Astrocyte of the cerebellum (primary cell): ENCODE results near the gene TOGARAM2.

Experiments
- DNase-seq: peaks from one replicate; pipeline ENCODE4 v3.0.0-alpha.2; 2011; ENCODE audit warnings: low read depth
- H3K4me3 ChIP-seq: 2 replicates; pipeline ENCODE4 v1.5.1; 2011; ENCODE audit warnings: mild to moderate bottlenecking, low read depth, low read length, moderate library complexity
- in situ Hi-C: cut with HindIII; loops from 2 replicates; pipeline ENCODE4 v1.10.0; 2017; ENCODE audit warnings: low sequenced_read_pairs
- TF ChIP-seq, protein P1 (sequence below): IDR thresholded peaks from 2 replicates; pipeline ENCODE4 v1.5.1; 2012; ENCODE audit warnings: low read length, low read depth, moderate library complexity, mild to moderate bottlenecking; ENCODE audit errors: missing control alignments

Gene TOGARAM2

DNA sequence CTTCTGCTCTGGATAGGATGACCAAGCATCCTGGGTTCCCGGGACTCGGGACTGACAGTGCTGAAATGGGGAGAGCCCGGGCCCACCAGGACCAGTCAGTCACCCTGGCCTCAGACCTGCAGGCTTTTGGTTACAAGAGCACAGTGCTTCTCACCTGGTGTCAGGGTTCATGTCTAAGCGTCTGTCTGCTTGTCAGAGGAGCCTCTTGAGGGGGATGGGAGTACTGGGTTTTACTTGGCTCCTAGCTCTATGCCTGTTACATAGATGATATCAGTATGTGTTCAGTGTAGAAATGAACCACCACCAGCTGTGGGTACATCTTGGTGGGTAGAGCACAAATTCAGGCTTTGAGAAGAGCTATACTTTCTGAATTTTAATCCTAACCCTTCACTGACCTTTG lies 63.4 kb downstream of the TOGARAM2 start:
- no peak overlapping the region for H3K4me3 ChIP-seq
- TF ChIP-seq, protein P1, sequence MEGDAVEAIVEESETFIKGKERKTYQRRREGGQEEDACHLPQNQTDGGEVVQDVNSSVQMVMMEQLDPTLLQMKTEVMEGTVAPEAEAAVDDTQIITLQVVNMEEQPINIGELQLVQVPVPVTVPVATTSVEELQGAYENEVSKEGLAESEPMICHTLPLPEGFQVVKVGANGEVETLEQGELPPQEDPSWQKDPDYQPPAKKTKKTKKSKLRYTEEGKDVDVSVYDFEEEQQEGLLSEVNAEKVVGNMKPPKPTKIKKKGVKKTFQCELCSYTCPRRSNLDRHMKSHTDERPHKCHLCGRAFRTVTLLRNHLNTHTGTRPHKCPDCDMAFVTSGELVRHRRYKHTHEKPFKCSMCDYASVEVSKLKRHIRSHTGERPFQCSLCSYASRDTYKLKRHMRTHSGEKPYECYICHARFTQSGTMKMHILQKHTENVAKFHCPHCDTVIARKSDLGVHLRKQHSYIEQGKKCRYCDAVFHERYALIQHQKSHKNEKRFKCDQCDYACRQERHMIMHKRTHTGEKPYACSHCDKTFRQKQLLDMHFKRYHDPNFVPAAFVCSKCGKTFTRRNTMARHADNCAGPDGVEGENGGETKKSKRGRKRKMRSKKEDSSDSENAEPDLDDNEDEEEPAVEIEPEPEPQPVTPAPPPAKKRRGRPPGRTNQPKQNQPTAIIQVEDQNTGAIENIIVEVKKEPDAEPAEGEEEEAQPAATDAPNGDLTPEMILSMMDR, result no peak
- in situ Hi-C loops, result no loop called here
- no peak for DNase-seq

DNA sequence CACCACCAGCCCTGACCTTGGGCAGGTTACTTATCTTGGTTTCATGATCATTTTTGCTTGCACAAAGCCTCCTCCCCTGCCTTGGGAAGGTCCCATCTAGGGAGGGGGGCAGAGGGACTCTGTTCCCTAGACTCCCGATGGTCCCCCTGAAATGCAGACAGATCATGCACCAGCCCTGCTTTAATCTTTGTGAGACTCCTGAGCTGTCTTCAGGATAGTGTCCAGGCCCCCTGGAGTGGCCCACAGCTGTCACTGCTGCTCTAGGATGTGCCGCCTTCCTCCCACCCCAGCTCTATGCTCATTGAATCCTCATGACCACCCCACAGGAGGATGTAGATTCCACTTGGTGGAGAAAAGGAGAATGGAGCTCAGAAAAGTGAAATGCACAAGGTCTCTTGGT lies 65.2 kb downstream of the TOGARAM2 start:
- in situ Hi-C loops, result no loop called here
- TF ChIP-seq, protein P1, result no peak
- DNase-seq, result no peak
- no peak overlapping the region for H3K4me3 ChIP-seq

DNA sequence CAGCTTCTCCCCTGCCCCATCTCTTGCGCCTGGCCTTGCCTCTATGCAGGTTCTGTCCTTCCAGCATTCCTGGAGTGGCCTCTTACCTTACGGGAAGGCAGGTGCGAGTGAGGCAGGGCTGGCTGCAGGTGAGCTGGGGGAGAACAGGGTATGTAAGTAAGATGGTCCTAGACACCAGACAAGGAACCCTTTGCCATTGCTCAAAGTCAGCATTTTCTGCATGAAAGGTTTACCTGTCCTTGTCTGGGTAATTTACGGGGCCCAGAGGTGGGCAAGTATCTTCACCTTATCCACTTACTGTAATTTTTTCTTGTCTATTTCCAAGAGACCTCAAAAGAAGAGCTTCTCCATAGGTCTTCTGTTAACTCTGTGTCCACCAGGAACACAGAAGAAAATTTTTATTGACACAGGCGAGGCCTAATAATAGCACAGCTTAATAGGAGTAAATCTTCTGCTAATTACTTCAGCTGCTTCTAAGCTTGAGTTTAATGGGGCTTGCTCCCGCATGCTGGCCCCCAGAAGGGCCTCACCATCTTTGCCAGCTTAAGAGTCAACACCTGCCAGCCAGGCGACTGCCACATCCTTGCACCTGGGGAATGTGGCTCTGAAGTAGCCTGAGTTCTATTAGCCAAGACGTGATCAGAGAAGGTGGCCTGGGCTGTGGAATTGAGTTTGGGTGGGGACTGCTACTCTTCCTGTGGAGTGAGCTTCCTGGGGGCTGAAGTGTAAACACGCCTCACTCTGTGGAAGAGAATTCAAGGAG lies 66.2 kb downstream of the TOGARAM2 start:
- in situ Hi-C loops, result no loop called here
- DNase-seq, result no peak
- TF ChIP-seq, protein P1, result no peak
- H3K4me3 ChIP-seq, result no peak overlapping the region

DNA sequence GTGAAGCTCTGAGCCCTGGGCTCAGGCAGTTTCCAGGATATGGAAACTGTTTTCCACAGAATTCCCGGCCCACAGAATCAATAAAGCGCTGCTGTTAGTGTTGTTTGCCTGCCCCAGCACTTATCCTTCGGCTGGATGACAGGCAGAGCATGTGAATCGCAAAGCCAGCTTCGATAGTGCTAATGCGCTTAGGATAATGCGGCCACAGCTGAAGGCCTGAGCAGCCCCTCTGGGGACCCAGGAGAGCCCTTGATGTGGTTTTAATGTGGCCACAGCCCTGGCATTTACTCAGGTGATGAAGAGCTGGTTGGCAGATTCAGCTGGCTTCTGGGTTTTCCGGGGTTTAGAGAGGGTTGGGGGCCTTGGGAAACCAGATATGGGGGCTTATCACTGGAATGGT lies 69.5 kb downstream of the TOGARAM2 start:
- no peak for DNase-seq
- TF ChIP-seq, protein P1, result no peak
- H3K4me3 ChIP-seq, result no peak overlapping the region
- in situ Hi-C loops, result no loop called here

DNA sequence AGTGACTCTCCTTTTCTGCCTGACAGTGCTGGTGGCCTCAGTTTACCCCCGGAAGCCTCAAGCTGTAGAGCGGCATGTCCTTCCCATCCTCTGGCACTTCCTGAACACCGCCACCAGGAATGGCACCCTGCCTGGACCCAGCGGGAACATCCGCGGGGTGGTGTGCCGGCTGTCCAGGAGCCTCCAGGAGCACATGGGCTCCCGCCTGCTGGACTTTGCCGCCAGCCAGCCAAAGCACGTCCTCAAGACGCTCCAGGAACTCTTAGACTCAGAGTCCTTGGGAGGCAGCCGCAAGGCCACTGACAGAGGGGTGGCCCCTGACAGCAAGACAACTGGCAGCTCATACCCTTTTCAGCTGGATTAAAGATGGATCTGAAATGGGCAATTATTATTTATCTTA lies 70.6 kb downstream of the TOGARAM2 start:
- in situ Hi-C loops, result no loop called here
- TF ChIP-seq, protein P1, result no peak
- H3K4me3 ChIP-seq, result no peak overlapping the region
- DNase-seq, result no peak

DNA sequence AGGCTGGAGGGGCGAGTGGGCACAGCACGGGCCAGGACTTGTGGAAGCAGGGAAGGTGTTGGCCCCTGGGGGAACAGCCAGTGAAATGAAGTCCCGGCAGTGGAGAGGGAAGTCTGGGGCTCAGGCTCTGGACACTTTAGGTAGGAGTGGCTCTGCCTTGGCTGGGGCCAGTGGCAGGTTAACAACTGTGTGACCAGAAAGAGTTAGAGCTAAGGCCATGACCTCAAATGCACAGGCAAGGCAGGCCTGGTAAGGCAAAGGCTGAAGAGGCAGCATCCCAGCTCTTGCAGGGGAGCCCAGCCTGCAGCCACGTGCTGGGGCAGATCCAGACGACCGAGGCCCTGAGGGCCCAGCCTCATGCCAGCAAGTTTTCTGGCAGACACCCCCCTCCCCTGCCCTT lies 71.7 kb downstream of the TOGARAM2 start:
- H3K4me3 ChIP-seq, result no peak overlapping the region
- TF ChIP-seq, protein P1, result no peak
- no peak for DNase-seq
- in situ Hi-C loops, result no loop called here
